ENCODE data around the gene HMGXB4.
A peak's percentile ranks its signal among the peaks of the same experiment; 100 is the strongest.

The HMGXB4 gene

GRCh38 chr22:35258191-35258988 lies 1.1 kb downstream of the HMGXB4 start:
- DNase-seq (ENCODE audit: low spot score) = peak; percentile 33

- DNase-seq (ENCODE audit: low spot score) = no peak
These were observed 7.7 kb downstream of the HMGXB4 start for GRCh38 chr22:35264986-35265385.

DNA sequence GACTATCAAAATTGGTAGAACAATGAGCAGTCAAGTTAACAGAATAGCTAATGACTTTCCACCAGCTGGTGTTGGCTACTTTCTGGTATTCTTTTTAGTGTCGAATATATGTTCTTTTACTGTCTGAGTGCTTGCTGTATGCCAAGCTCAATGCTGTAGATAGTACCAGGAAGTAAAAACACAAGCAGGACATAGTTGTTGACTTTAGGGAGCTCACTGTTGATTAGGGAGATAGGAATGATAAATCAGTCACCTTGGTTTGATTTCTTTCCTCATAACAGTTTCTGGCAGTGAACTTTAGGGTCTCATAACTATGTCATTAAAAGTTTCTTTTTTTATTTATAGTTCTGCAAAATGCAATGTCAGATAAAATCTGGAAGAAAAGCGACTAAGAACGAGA lies 9.0 kb downstream of the HMGXB4 start:
- DNase-seq (ENCODE audit: low spot score) = no peak

GRCh38 chr22:35269630-35270029 lies 12.3 kb downstream of the HMGXB4 start:
- no peak for DNase-seq (ENCODE audit: low spot score)

- no peak for DNase-seq (ENCODE audit: low spot score)
These were observed 17.0 kb downstream of the HMGXB4 start for GRCh38 chr22:35274154-35274871.

- DNase-seq (ENCODE audit: low spot score) = no peak
These were observed 18.3 kb downstream of the HMGXB4 start for GRCh38 chr22:35275580-35275979.

- DNase-seq (ENCODE audit: low spot score) = no peak
These were observed 18.7 kb downstream of the HMGXB4 start for GRCh38 chr22:35276019-35276418.

DNA sequence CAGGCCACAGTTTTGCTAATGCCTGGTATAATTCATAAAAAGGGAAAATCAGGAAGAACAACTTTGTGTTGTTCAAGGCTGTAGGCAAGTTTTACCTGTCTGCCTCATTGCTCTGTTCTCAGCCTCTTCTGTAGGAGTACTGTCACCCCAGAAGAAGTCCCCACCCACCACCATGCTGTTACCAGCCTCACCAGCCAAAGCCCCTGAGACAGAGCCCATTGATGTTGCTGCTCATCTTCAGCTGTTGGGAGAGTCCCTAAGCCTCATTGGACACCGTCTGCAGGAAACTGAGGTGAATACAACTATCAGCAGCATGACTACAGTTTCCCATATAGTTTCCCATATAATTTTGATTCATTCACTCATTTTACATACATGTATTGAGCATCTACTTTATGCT lies 30.8 kb downstream of the HMGXB4 start:
- DNase-seq (ENCODE audit: low spot score) = no peak

GRCh38 chr22:35292786-35293185 lies 35.5 kb downstream of the HMGXB4 start:
- no peak for DNase-seq (ENCODE audit: low spot score)

GRCh38 chr22:35296051-35296450 lies 38.8 kb downstream of the HMGXB4 start:
- no peak for DNase-seq (ENCODE audit: low spot score)

DNA sequence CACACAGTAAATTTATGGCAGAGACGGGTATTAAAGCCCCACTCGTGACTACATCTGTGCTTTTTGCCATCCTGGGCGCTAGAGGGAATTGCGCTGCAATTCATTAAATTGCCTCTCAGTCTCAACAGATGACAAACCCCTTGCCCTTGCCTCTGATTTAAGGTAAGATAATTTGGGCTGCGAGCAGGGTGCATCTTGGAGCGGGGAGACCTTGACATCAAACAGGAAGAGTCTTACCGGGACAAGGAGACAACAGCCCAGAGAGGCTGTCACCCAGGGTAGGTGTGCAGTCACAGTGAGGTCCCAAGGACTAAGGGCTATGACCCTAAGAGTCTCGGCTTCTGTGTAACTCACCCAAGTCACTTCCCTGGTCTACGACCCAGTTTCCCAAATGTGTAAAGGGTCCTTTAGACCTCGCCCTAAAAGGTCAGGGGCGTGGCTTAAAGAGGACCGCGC lies 42.0 kb downstream of the HMGXB4 start:
- DNase-seq (ENCODE audit: low spot score) = no peak

DNA sequence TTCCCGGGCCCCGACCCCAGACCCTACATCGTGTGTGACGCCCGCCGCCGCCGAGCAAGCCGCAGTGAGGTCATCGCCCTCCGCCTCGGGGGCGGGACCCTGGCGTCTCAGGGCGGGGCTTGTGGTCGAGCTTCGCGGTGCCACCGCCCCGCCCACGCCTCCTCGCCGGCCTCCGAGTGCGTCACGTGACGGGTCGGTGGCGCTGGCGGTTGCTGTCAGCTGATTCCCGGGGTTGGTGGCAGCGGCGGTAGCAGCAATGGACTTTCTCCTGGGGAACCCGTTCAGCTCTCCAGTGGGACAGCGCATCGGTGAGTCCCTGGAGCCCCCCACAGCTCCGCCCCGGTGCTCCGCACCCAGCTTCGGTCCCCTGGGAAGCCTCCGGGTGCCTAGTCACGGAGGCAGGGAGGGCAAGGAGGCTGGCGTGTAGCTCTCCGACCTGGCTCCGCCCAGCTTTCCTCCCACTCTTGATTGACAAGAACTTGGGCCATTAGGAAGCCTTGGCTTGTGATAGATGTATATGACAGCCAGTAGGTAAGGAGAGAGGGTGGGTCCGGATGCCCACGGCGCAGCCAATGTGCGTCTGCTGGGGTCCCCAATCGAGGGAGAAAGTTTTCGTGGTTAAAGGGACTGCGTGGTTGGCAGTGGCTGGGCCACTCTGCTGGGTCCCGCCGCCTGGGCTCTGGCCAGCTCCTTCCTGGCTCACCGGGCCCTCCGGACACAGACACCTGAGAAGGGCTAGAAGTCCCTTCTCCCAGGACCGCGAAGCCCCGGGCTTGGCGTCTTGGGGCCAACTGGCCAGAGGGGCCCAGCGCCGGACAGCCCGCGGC lies 42.6 kb downstream of the HMGXB4 start, which contains the start of gene TOM1:
TSS of gene TOM1 (plus strand) at position 222 of the 827 bp plus-strand sequence. CDS start at position 257, 35 bp downstream.
- peak; percentile 99 for DNase-seq (ENCODE audit: low spot score)

- no peak for DNase-seq (ENCODE audit: low spot score)
These were observed 44.1 kb downstream of the HMGXB4 start for GRCh38 chr22:35301372-35301874.

GRCh38 chr22:35303029-35303624 lies 45.8 kb downstream of the HMGXB4 start:
- no peak for DNase-seq (ENCODE audit: low spot score)

DNA sequence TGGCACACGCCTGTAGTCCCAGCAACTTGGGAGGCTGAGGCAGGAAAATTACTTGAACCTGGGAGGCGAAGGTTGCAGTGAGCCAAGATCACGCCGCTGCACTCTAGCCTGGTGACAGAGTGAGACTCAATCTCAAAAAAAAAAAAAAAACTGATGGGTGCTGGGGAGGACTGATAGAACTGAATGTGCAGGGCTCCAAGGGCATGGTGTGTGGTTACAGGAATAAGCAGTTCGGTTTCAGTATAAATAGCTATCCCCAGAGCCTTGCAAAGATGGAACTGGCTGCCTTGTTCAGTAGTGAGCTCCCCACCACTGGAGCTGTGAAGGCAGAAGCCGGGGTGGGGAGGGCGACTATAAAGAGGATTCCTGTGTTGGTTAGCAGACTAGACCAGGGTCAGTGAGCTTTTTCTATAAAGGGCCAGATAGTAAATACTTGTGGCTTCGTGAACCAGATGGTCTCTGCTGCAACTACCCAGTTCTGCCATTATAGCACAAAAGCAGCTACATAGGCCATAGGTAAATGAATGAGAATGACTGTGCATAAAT lies 48.3 kb downstream of the HMGXB4 start:
- DNase-seq (ENCODE audit: low spot score) = no peak

- no peak for DNase-seq (ENCODE audit: low spot score)
These were observed 49.2 kb downstream of the HMGXB4 start for GRCh38 chr22:35306350-35306967.

- no peak for DNase-seq (ENCODE audit: low spot score)
These were observed 50.1 kb downstream of the HMGXB4 start for GRCh38 chr22:35307372-35307771.

GRCh38 chr22:35307892-35308291 lies 50.6 kb downstream of the HMGXB4 start:
- DNase-seq (ENCODE audit: low spot score) = no peak

- no peak for DNase-seq (ENCODE audit: low spot score)
These were observed 51.3 kb downstream of the HMGXB4 start for GRCh38 chr22:35308480-35309021.
